ENCODE results near the gene MAPKAPK5.
A peak's percentile ranks its signal among the peaks of the same experiment; 100 is the strongest.

MAPKAPK5 gene

GRCh38 chr12:111842556-111843396, 748 bp downstream of the MAPKAPK5 start:
- Histone ChIP-seq H3K4me3 (ENCODE audit: low read depth in 1 of 5, low read length in 5 of 5) (peak overlapping the region; percentile 81 to 100 (median 94)), H3K27ac (ENCODE audit: low read depth, low read length) (peak overlapping the region; percentile 89), H3K9ac (ENCODE audit: low read length in 5 of 5) (peak overlapping the region; percentile 79 to 99 (median 96)), H3K9me3 (ENCODE audit: control insufficient read depth in 5 of 5, low read length in 5 of 5) (no peaks in the 10 kb centered on the region), H3K27me3 (ENCODE audit: control insufficient read depth in 5 of 5, insufficient read depth in 4 of 5, low read length in 5 of 5) (no peaks in the 10 kb centered on the region), H3K36me3 (ENCODE audit: control insufficient read depth in 5 of 5, insufficient read depth in 5 of 5, low read length in 5 of 5) (peaks cover 3 to 20% (median 7%) of the 10 kb centered on the region in 5 donors), H3K4me1 (ENCODE audit: control insufficient read depth in 5 of 5, insufficient read depth in 5 of 5, low read length in 5 of 5) (peaks cover 0 to 46% (median 43%) of the 10 kb centered on the region in 5 donors)

- Histone ChIP-seq H3K9me3 (ENCODE audit: control insufficient read depth in 5 of 5, low read length in 5 of 5) (peaks cover 0 to 4% (median 0%) of the 10 kb centered on the region in 5 donors), H3K4me1 (ENCODE audit: control insufficient read depth in 5 of 5, insufficient read depth in 5 of 5, low read length in 5 of 5) (peaks cover 0 to 35% (median 29%) of the 10 kb centered on the region in 5 donors), H3K27me3 (ENCODE audit: control insufficient read depth in 5 of 5, insufficient read depth in 4 of 5, low read length in 5 of 5) (no peaks in the 10 kb centered on the region), H3K27ac (ENCODE audit: low read depth, low read length) (no peak overlapping the region), H3K9ac (ENCODE audit: low read length in 5 of 5) (no peak overlapping the region), H3K4me3 (ENCODE audit: low read depth in 1 of 5, low read length in 5 of 5) (no peak overlapping the region), H3K36me3 (ENCODE audit: control insufficient read depth in 5 of 5, insufficient read depth in 5 of 5, low read length in 5 of 5) (peaks cover 2 to 14% (median 4%) of the 10 kb centered on the region in 5 donors)
Observed at GRCh38 chr12:111846016-111846415, 4.0 kb downstream of the MAPKAPK5 start.

- Histone ChIP-seq H3K27ac (ENCODE audit: low read depth, low read length) (no peak overlapping the region), H3K4me1 (ENCODE audit: control insufficient read depth in 5 of 5, insufficient read depth in 5 of 5, low read length in 5 of 5) (no peaks in the 10 kb centered on the region), H3K36me3 (ENCODE audit: control insufficient read depth in 5 of 5, insufficient read depth in 5 of 5, low read length in 5 of 5) (peaks cover 2 to 15% (median 7%) of the 10 kb centered on the region in 5 donors), H3K4me3 (ENCODE audit: low read depth in 1 of 5, low read length in 5 of 5) (no peak overlapping the region), H3K9me3 (ENCODE audit: control insufficient read depth in 5 of 5, low read length in 5 of 5) (peaks cover 0 to 4% (median 0%) of the 10 kb centered on the region in 5 donors), H3K9ac (ENCODE audit: low read length in 5 of 5) (no peak overlapping the region), H3K27me3 (ENCODE audit: control insufficient read depth in 5 of 5, insufficient read depth in 4 of 5, low read length in 5 of 5) (no peaks in the 10 kb centered on the region)
Observed at GRCh38 chr12:111850526-111850925, 8.5 kb downstream of the MAPKAPK5 start.

GRCh38 chr12:111858186-111858585, 16.2 kb downstream of the MAPKAPK5 start:
- H3K9me3 ChIP-seq (ENCODE audit: control insufficient read depth in 5 of 5, low read length in 5 of 5), result no peaks in the 10 kb centered on the region
- no peaks in the 10 kb centered on the region for H3K4me1 ChIP-seq (ENCODE audit: control insufficient read depth in 5 of 5, insufficient read depth in 5 of 5, low read length in 5 of 5)
- no peak overlapping the region for H3K4me3 ChIP-seq (ENCODE audit: low read depth in 1 of 5, low read length in 5 of 5)
- no peak overlapping the region for H3K9ac ChIP-seq (ENCODE audit: low read length in 5 of 5)
- no peaks in the 10 kb centered on the region for H3K27me3 ChIP-seq (ENCODE audit: control insufficient read depth in 5 of 5, insufficient read depth in 4 of 5, low read length in 5 of 5)
- no peak overlapping the region for H3K27ac ChIP-seq (ENCODE audit: low read depth, low read length)
- H3K36me3 ChIP-seq (ENCODE audit: control insufficient read depth in 5 of 5, insufficient read depth in 5 of 5, low read length in 5 of 5), result no peaks in the 10 kb centered on the region

GRCh38 chr12:111858778-111859177, 16.8 kb downstream of the MAPKAPK5 start:
- H3K9me3 ChIP-seq (ENCODE audit: control insufficient read depth in 5 of 5, low read length in 5 of 5), result no peaks in the 10 kb centered on the region
- no peak overlapping the region for H3K27ac ChIP-seq (ENCODE audit: low read depth, low read length)
- H3K9ac ChIP-seq (ENCODE audit: low read length in 5 of 5), result no peak overlapping the region
- H3K36me3 ChIP-seq (ENCODE audit: control insufficient read depth in 5 of 5, insufficient read depth in 5 of 5, low read length in 5 of 5), result no peaks in the 10 kb centered on the region
- no peaks in the 10 kb centered on the region for H3K4me1 ChIP-seq (ENCODE audit: control insufficient read depth in 5 of 5, insufficient read depth in 5 of 5, low read length in 5 of 5)
- H3K27me3 ChIP-seq (ENCODE audit: control insufficient read depth in 5 of 5, insufficient read depth in 4 of 5, low read length in 5 of 5), result no peaks in the 10 kb centered on the region
- H3K4me3 ChIP-seq (ENCODE audit: low read depth in 1 of 5, low read length in 5 of 5), result no peak overlapping the region

- H3K4me1 ChIP-seq (ENCODE audit: control insufficient read depth in 5 of 5, insufficient read depth in 5 of 5, low read length in 5 of 5), result no peaks in the 10 kb centered on the region
- no peak overlapping the region for H3K27ac ChIP-seq (ENCODE audit: low read depth, low read length)
- no peak overlapping the region for H3K4me3 ChIP-seq (ENCODE audit: low read depth in 1 of 5, low read length in 5 of 5)
- peaks cover 22 to 41% (median 36%) of the 10 kb centered on the region in 5 donors for H3K36me3 ChIP-seq (ENCODE audit: control insufficient read depth in 5 of 5, insufficient read depth in 5 of 5, low read length in 5 of 5)
- no peaks in the 10 kb centered on the region for H3K9me3 ChIP-seq (ENCODE audit: control insufficient read depth in 5 of 5, low read length in 5 of 5)
- no peak overlapping the region for H3K9ac ChIP-seq (ENCODE audit: low read length in 5 of 5)
- H3K27me3 ChIP-seq (ENCODE audit: control insufficient read depth in 5 of 5, insufficient read depth in 4 of 5, low read length in 5 of 5), result no peaks in the 10 kb centered on the region
Observed at GRCh38 chr12:111864913-111865312, 22.9 kb downstream of the MAPKAPK5 start.

- no peak overlapping the region for H3K4me3 ChIP-seq (ENCODE audit: low read depth in 1 of 5, low read length in 5 of 5)
- no peak overlapping the region for H3K27ac ChIP-seq (ENCODE audit: low read depth, low read length)
- no peak overlapping the region for H3K9ac ChIP-seq (ENCODE audit: low read length in 5 of 5)
- no peaks in the 10 kb centered on the region for H3K4me1 ChIP-seq (ENCODE audit: control insufficient read depth in 5 of 5, insufficient read depth in 5 of 5, low read length in 5 of 5)
- peaks cover 44 to 67% (median 62%) of the 10 kb centered on the region in 5 donors for H3K36me3 ChIP-seq (ENCODE audit: control insufficient read depth in 5 of 5, insufficient read depth in 5 of 5, low read length in 5 of 5)
- no peaks in the 10 kb centered on the region for H3K27me3 ChIP-seq (ENCODE audit: control insufficient read depth in 5 of 5, insufficient read depth in 4 of 5, low read length in 5 of 5)
- H3K9me3 ChIP-seq (ENCODE audit: control insufficient read depth in 5 of 5, low read length in 5 of 5), result peaks cover 0 to 3% (median 0%) of the 10 kb centered on the region in 5 donors
Observed at GRCh38 chr12:111867531-111867930, 25.5 kb downstream of the MAPKAPK5 start.

GRCh38 chr12:111868676-111869588, 26.9 kb downstream of the MAPKAPK5 start:
- H3K27me3 ChIP-seq (ENCODE audit: control insufficient read depth in 5 of 5, insufficient read depth in 4 of 5, low read length in 5 of 5), result no peaks in the 10 kb centered on the region
- peaks cover 48 to 76% (median 74%) of the 10 kb centered on the region in 5 donors for H3K36me3 ChIP-seq (ENCODE audit: control insufficient read depth in 5 of 5, insufficient read depth in 5 of 5, low read length in 5 of 5)
- no peak overlapping the region for H3K4me3 ChIP-seq (ENCODE audit: low read depth in 1 of 5, low read length in 5 of 5)
- peaks cover 0 to 5% (median 0%) of the 10 kb centered on the region in 5 donors for H3K9me3 ChIP-seq (ENCODE audit: control insufficient read depth in 5 of 5, low read length in 5 of 5)
- no peak overlapping the region for H3K27ac ChIP-seq (ENCODE audit: low read depth, low read length)
- H3K9ac ChIP-seq (ENCODE audit: low read length in 5 of 5), result no peak overlapping the region
- H3K4me1 ChIP-seq (ENCODE audit: control insufficient read depth in 5 of 5, insufficient read depth in 5 of 5, low read length in 5 of 5), result no peaks in the 10 kb centered on the region

GRCh38 chr12:111869671-111870070, 27.6 kb downstream of the MAPKAPK5 start:
- H3K4me1 ChIP-seq (ENCODE audit: control insufficient read depth in 5 of 5, insufficient read depth in 5 of 5, low read length in 5 of 5), result no peaks in the 10 kb centered on the region
- H3K4me3 ChIP-seq (ENCODE audit: low read depth in 1 of 5, low read length in 5 of 5), result no peak overlapping the region
- no peaks in the 10 kb centered on the region for H3K27me3 ChIP-seq (ENCODE audit: control insufficient read depth in 5 of 5, insufficient read depth in 4 of 5, low read length in 5 of 5)
- peaks cover 0 to 5% (median 0%) of the 10 kb centered on the region in 5 donors for H3K9me3 ChIP-seq (ENCODE audit: control insufficient read depth in 5 of 5, low read length in 5 of 5)
- H3K9ac ChIP-seq (ENCODE audit: low read length in 5 of 5), result no peak overlapping the region
- no peak overlapping the region for H3K27ac ChIP-seq (ENCODE audit: low read depth, low read length)
- peaks cover 48 to 77% (median 76%) of the 10 kb centered on the region in 5 donors for H3K36me3 ChIP-seq (ENCODE audit: control insufficient read depth in 5 of 5, insufficient read depth in 5 of 5, low read length in 5 of 5)
